OCI-LY7 (cell line): ENCODE data around the gene CLDN17. TPM values are rescaled to one million over a fixed set of nuclear protein-coding genes. Genes with fewer than 3 reads are reported as not detected.

Experiments
- BruUV-seq: library from RNA; stranded (reverse); fragments of 400-500 nt; replicated peaks from 2 replicates; lab custom pipeline; 2021; lab: Mats Ljungman, UMichigan
- CTCF ChIA-PET: fragments of 300-600 bp; sonication (Branson Sonifier 250); formaldehyde crosslinking; loops from one replicate; lab custom pipeline; 2022; ENCODE audit warnings: antibody characterized with exemption; ENCODE audit not compliant: unreplicated experiment; lab: Charles Lee
- POLR2A ChIA-PET: fragments of 300-600 bp; sonication (Branson Sonifier 250); formaldehyde crosslinking; loops from one replicate; lab custom pipeline; 2022; ENCODE audit warnings: antibody characterized with exemption; lab: Charles Lee
- DNase-seq: peaks from one replicate; pipeline ENCODE4 v3.0.0-alpha.2; 2015; ENCODE audit warnings: low spot score
- H2AFZ ChIP-seq: fragments of 200-600 bp; sonication (generic), shearing (Covaris generic); 2 replicates; pipeline ENCODE4 v1.6.1; 2014; ENCODE audit warnings: mild to moderate bottlenecking, antibody characterized with exemption, low read length, moderate library complexity
- H3K27ac ChIP-seq: fragments of 200-600 bp; sonication (generic); 2 replicates; pipeline ENCODE4 v1.5.1; 2014; ENCODE audit warnings: mixed run types, low read depth, mild to moderate bottlenecking, moderate library complexity, low read length, inconsistent platforms; ENCODE audit not compliant: poor library complexity, severe bottlenecking
- H3K36me3 ChIP-seq: fragments of 200-600 bp; sonication (generic); 2 replicates; pipeline ENCODE4 v1.6.1; 2014; ENCODE audit warnings: mild to moderate bottlenecking, antibody characterized with exemption, low read length, moderate library complexity, mixed read lengths; ENCODE audit not compliant: insufficient read depth
- H3K4me1 ChIP-seq: fragments of 200-600 bp; sonication (generic); 2 replicates; pipeline ENCODE4 v1.5.1; 2014; ENCODE audit warnings: mild to moderate bottlenecking, low read length; ENCODE audit not compliant: insufficient read depth, poor library complexity, severe bottlenecking
- H3K4me2 ChIP-seq: fragments of 200-600 bp; sonication (generic); 2 replicates; pipeline ENCODE4 v1.6.1; 2014; ENCODE audit warnings: mild to moderate bottlenecking, low read length
- H3K4me3 ChIP-seq: fragments of 200-600 bp; sonication (generic); 2 replicates; pipeline ENCODE4 v1.5.1; 2014; ENCODE audit warnings: mild to moderate bottlenecking, low read depth, low read length; ENCODE audit not compliant: poor library complexity, severe bottlenecking
- H3K79me2 ChIP-seq: fragments of 200-600 bp; sonication (generic); 2 replicates; pipeline ENCODE4 v1.6.1; 2016; ENCODE audit warnings: low read depth, mild to moderate bottlenecking, low read length, moderate library complexity, mixed read lengths; ENCODE audit not compliant: insufficient read depth
- H3K9me2 ChIP-seq: fragments of 200-600 bp; sonication (generic); 2 replicates; pipeline ENCODE4 v1.6.1; 2016; ENCODE audit warnings: mild to moderate bottlenecking, low read length, mixed read lengths; ENCODE audit not compliant: insufficient read depth
- H3K9me3 ChIP-seq: fragments of 200-600 bp; sonication (generic); 2 replicates; pipeline ENCODE4 v1.6.1; 2014; ENCODE audit warnings: mild to moderate bottlenecking, mixed run types, low read length, mixed read lengths
- H4K20me1 ChIP-seq: fragments of 200-600 bp; sonication (generic); 2 replicates; pipeline ENCODE4 v1.6.1; 2014; ENCODE audit warnings: mild to moderate bottlenecking, antibody characterized with exemption, low read length, moderate library complexity, mixed read lengths; ENCODE audit not compliant: insufficient read depth
- EZH2phosphoT487 ChIP-seq: fragments of 200-600 bp; sonication (generic); IDR thresholded peaks from 2 replicates; pipeline ENCODE4 v1.6.1; 2018; ENCODE audit warnings: low read depth, borderline replicate concordance, mild to moderate bottlenecking, mixed run types, antibody characterized with exemption, low read length, moderate library complexity, mixed read lengths
- intact Hi-C: fragments of 100-400 bp; cut with micrococcal nuclease; formaldehyde crosslinking; loops from one replicate; pipeline ENCODE4 v1.10.0; 2022; ENCODE audit not compliant: unreplicated experiment
- total RNA-seq, 2 experiments: library from RNA; depleted of rRNA in 1 of 2; stranded (reverse); fragments of >200 nt in 1 of 2; shearing (Covaris generic) in 1 of 2; gene quantifications; 2 replicates each; pipeline ENCODE4 v1.2.3, GENCODE V29; 2014 to 2022
- TF ChIP-seq, protein P1 (sequence below): fragments of 200-600 bp; sonication (generic); conservative IDR thresholded peaks from 2 replicates; pipeline ENCODE4 v1.5.1; 2014; ENCODE audit warnings: mild to moderate bottlenecking, antibody characterized with exemption, low read length, moderate library complexity, mixed read lengths

CLDN17 gene
- total RNA-seq, 2 experiments from 2014 or later = not detected

DNA sequence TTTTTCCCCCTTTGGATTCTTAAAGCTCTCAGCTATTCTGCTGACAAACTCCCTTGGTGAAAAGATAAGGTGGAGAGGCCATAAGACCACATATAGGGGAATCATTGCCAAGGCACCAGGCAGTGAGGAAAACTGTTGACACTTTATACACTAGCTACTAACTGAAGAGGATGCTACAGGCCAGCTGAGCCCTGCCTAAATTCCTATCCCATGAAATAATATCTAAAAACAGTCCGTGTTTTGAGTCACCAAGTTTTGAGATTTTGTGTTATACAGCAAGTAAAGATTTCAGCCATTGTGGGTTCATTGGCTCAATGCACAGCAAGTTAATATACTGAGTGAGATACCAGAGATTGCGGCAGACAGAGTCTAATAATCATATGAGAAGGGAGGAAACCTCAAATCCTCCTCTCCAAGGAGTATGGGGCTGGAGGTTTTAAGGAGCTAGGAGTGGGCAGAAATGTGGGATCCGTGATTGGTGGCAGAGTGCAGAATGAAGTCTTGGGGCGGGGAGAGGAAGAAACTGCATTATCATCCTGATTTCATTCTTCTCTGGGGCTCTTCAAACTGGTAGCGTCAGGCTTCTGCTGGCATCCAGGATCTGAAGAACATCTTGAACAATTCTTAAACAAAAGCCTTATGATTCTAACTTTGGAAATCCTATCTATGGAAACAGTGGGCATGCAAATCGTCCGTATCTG is 40.1 kb upstream of the CLDN17 start:
- no peak for TF ChIP-seq EZH2phosphoT487
- TF ChIP-seq, protein P1, sequence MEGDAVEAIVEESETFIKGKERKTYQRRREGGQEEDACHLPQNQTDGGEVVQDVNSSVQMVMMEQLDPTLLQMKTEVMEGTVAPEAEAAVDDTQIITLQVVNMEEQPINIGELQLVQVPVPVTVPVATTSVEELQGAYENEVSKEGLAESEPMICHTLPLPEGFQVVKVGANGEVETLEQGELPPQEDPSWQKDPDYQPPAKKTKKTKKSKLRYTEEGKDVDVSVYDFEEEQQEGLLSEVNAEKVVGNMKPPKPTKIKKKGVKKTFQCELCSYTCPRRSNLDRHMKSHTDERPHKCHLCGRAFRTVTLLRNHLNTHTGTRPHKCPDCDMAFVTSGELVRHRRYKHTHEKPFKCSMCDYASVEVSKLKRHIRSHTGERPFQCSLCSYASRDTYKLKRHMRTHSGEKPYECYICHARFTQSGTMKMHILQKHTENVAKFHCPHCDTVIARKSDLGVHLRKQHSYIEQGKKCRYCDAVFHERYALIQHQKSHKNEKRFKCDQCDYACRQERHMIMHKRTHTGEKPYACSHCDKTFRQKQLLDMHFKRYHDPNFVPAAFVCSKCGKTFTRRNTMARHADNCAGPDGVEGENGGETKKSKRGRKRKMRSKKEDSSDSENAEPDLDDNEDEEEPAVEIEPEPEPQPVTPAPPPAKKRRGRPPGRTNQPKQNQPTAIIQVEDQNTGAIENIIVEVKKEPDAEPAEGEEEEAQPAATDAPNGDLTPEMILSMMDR = no peak
- no peak for DNase-seq
- intact Hi-C loops = no loop called here
- no peaks in the 10 kb centered on the region for H3K9me3 ChIP-seq
- no TSS peak for BruUV-seq
- no peak overlapping the region for H3K4me2 ChIP-seq
- no peaks in the 10 kb centered on the region for H3K9me2 ChIP-seq
- ChIA-PET CTCF (no interaction called here), POLR2A (interaction anchor here (0.6 kb wide), 1 partner anchor 282 kb away, joined by 3 read pairs; no protein-coding TSS in a partner anchor)
- H2AFZ ChIP-seq = no peak overlapping the region
- no peaks in the 10 kb centered on the region for H3K79me2 ChIP-seq
- no peak overlapping the region for H3K4me3 ChIP-seq
- no peaks in the 10 kb centered on the region for H4K20me1 ChIP-seq
- no peaks in the 10 kb centered on the region for H3K36me3 ChIP-seq
- no peak overlapping the region for H3K27ac ChIP-seq
- H3K4me1 ChIP-seq = no peaks in the 10 kb centered on the region

DNA sequence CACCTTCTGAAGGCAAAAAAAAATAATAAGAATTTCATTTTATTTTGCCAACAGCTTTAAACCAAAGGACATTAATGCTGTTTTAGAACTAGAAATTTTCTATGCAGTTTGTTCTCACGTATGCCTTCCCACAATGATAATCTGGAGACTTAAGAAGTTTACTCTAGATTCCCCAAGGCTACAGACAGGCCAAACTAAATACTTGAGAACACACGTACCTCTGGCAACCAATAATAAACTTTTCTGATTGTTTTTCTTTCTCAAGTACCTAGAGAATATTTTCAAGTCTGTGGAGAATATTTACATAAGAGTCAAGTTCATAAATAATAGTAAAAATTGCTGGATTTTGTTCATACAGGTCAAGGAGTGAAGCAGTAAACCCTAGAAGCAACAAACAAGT is 33.4 kb upstream of the CLDN17 start:
- Histone ChIP-seq H3K4me2 (no peak overlapping the region), H2AFZ (no peak overlapping the region), H3K4me1 (no peaks in the 10 kb centered on the region), H3K4me3 (no peak overlapping the region), H3K9me2 (no peaks in the 10 kb centered on the region), H3K79me2 (no peaks in the 10 kb centered on the region), H3K36me3 (no peaks in the 10 kb centered on the region), H4K20me1 (no peaks in the 10 kb centered on the region), H3K27ac (no peak overlapping the region), H3K9me3 (no peaks in the 10 kb centered on the region)
- no peak for DNase-seq
- POLR2A ChIA-PET = no interaction called here
- TF ChIP-seq, protein P1 = no peak
- TF ChIP-seq EZH2phosphoT487 = no peak
- CTCF ChIA-PET = no interaction called here
- no TSS peak for BruUV-seq
- intact Hi-C loops = loop anchor here (10.0 kb wide), 1 partner anchor 155 kb away; no protein-coding TSS in a partner anchor

DNA sequence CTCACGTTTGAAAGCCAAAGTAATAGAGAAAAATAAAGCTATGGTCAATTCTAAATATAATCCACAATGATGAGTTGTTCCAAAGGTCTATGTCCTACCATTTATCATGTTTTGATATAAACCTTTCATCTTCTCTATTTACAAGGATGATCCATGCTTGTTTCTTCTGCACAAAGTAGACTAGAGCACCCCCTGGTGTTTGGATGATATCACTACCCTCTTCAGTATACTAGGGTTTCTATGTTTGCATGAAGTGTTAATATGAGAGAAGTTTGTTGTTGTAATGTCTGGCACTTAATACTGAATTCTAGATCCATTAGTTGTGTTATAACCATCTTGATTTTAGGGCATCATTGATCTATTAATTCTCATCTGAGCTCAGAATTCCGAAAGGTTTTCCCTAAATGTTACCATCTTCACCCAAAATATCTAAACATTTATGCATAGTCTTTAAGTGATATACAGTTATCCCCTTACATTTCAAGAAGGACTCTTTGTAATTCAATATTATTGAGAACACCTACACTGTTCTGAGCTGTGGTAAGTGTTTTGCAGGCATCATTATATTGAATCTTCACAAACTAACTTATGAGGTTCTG is 28.2 kb upstream of the CLDN17 start:
- Histone ChIP-seq H2AFZ (no peak overlapping the region), H3K79me2 (no peaks in the 10 kb centered on the region), H3K27ac (no peak overlapping the region), H3K9me2 (no peaks in the 10 kb centered on the region), H4K20me1 (no peaks in the 10 kb centered on the region), H3K36me3 (no peaks in the 10 kb centered on the region), H3K9me3 (no peaks in the 10 kb centered on the region), H3K4me1 (no peaks in the 10 kb centered on the region), H3K4me2 (no peak overlapping the region), H3K4me3 (no peak overlapping the region)
- intact Hi-C loops = loop anchor here (10.0 kb wide), 1 partner anchor 150 kb away; no protein-coding TSS in a partner anchor
- BruUV-seq = no TSS peak
- TF ChIP-seq, protein P1 = peak; percentile 83
- no peak for TF ChIP-seq EZH2phosphoT487
- DNase-seq = peak; percentile 38
- CTCF ChIA-PET = no interaction called here
- POLR2A ChIA-PET = no interaction called here
